Measurements from ENCODE around the gene AOX1. TPM values are rescaled to one million over a fixed set of nuclear protein-coding genes. Genes with fewer than 3 reads are reported as not detected.

Gene AOX1
- total and polyA plus RNA-seq, 9 of the 15 experiments (the other 6 are each of a cell fraction or from before 2014, with no cell fraction given), result 0.10 to 0.55 (median 0.20) TPM; not detected in 6

DNA sequence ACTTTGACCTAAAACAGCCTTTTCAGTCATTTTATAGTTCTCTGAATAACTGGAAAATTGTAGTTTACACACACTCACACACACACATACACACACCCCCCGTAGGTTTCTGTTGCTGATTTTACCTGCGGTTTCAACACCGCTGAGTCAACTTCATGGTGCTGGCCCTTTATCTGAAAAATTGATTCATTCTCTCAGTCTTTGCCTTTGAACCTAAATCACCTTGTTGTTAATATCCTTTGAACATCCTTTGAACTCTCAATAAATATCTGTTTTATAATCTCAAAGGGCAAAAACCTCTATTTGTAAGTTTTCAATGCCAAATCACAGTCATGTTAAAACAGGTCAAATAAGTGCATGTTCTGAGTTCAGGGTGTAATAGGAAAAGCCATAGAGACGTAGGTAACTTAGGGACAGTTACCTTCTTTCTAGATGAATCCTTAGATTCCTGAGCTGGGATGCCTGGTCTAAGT, 116.9 kb downstream of the AOX1 start (continued):
- TF ChIP-seq, protein P1, sequence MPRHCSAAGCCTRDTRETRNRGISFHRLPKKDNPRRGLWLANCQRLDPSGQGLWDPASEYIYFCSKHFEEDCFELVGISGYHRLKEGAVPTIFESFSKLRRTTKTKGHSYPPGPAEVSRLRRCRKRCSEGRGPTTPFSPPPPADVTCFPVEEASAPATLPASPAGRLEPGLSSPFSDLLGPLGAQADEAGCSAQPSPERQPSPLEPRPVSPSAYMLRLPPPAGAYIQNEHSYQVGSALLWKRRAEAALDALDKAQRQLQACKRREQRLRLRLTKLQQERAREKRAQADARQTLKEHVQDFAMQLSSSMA (CRISPR knock-in tag; IDR thresholded peaks at IDR 0.05), result no peak

DNA sequence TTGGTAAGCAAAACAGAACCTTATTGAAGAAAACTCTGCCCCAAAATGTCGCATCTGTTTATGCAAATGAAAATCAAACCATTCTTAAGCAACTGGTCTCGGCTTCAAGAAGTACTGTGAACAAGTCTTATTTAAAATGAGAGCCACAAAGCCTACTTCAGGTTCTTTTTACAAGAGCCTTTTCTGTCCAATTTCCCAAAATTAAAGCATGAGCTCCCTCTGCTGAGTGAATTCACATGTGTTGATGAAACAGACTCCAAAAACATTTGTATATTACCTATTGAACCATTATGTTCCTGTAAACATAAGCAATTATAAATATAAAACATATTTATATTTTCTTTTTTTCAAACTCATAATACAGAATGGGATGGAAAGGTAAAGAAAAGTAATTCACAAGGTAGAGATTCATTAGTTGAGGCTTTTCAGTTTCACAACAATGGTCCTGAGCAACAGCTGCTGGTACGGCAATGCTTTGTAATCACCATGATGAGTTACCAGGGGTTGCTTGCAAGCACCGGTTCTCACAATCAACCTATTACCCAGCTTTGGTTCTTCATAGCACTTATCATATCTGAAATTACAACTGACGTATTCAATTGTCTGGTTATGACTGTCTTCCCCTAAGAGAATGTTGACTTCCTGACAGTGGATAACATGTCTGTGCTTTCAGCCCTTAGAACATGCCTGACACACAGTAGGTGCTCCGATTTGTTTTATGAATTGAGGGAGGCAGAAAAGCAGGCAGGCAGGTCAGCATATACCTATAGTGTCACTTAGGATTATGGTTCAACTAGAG, 117.5 kb downstream of the AOX1 start:
- no peak overlapping the region for H3K4me2 ChIP-seq (ENCODE audit: insufficient read depth, low read length)
- no peak for FAIRE-seq
- TF ChIP-seq, protein P2, sequence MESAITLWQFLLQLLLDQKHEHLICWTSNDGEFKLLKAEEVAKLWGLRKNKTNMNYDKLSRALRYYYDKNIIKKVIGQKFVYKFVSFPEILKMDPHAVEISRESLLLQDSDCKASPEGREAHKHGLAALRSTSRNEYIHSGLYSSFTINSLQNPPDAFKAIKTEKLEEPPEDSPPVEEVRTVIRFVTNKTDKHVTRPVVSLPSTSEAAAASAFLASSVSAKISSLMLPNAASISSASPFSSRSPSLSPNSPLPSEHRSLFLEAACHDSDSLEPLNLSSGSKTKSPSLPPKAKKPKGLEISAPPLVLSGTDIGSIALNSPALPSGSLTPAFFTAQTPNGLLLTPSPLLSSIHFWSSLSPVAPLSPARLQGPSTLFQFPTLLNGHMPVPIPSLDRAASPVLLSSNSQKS (CRISPR knock-in tag; IDR thresholded peaks at IDR 0.05), result no peak
- TF ChIP-seq, protein P3, sequence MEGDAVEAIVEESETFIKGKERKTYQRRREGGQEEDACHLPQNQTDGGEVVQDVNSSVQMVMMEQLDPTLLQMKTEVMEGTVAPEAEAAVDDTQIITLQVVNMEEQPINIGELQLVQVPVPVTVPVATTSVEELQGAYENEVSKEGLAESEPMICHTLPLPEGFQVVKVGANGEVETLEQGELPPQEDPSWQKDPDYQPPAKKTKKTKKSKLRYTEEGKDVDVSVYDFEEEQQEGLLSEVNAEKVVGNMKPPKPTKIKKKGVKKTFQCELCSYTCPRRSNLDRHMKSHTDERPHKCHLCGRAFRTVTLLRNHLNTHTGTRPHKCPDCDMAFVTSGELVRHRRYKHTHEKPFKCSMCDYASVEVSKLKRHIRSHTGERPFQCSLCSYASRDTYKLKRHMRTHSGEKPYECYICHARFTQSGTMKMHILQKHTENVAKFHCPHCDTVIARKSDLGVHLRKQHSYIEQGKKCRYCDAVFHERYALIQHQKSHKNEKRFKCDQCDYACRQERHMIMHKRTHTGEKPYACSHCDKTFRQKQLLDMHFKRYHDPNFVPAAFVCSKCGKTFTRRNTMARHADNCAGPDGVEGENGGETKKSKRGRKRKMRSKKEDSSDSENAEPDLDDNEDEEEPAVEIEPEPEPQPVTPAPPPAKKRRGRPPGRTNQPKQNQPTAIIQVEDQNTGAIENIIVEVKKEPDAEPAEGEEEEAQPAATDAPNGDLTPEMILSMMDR (IDR thresholded peaks at IDR 0.05 in 2 of 3, conservative IDR thresholded peaks at IDR 0.05 in 1 of 3; ENCODE audit: insufficient read depth in 2 of 3, low read depth in 1 of 3, low read length in 3 of 3), result peak; percentile 32 to 68 (median 42); a peak in 4 of 6 replicates
- TF ChIP-seq, protein P4, sequence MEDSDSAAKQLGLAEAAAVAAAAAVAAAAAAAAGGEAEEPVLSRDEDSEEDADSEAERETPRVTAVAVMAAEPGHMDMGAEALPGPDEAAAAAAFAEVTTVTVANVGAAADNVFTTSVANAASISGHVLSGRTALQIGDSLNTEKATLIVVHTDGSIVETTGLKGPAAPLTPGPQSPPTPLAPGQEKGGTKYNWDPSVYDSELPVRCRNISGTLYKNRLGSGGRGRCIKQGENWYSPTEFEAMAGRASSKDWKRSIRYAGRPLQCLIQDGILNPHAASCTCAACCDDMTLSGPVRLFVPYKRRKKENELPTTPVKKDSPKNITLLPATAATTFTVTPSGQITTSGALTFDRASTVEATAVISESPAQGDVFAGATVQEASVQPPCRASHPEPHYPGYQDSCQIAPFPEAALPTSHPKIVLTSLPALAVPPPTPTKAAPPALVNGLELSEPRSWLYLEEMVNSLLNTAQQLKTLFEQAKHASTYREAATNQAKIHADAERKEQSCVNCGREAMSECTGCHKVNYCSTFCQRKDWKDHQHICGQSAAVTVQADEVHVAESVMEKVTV (CRISPR knock-in tag; IDR thresholded peaks at IDR 0.05), result peak; percentile 80
- TF ChIP-seq SMC3 (conservative IDR thresholded peaks at IDR 0.05; ENCODE audit: insufficient read depth, low read depth, low read length) (peak; percentile 42; the same call in 1 of the 2 replicates), XRCC3 (IDR thresholded peaks at IDR 0.05) (no peak), RAD21 (CRISPR knock-in tag; conservative IDR thresholded peaks at IDR 0.05 in 1 of 2, IDR thresholded peaks at IDR 0.05 in 1 of 2) (peak; percentile 85 to 93)

More for the DNA sequence above, 117.5 kb downstream of the AOX1 start:
- Histone ChIP-seq H2AFZ (ENCODE audit: low read depth, low read length) (no peak overlapping the region), H3K9me3 (replicated peaks; ENCODE audit: control insufficient read depth, insufficient read depth, low read depth, low read length) (no peaks in the 10 kb centered on the region), H3K9me1 (ENCODE audit: control insufficient read depth, insufficient read depth, low read length) (no peaks in the 10 kb centered on the region), H3K36me3 (ENCODE audit: control insufficient read depth, insufficient read depth, low read length) (no peaks in the 10 kb centered on the region), H3K9ac (ENCODE audit: insufficient read depth in 1 of 2, low read depth in 2 of 2, low read length in 2 of 2) (no peak overlapping the region), H4K20me1 (replicated peaks; ENCODE audit: control insufficient read depth, insufficient read depth, low read length) (no peaks in the 10 kb centered on the region), H3K4me3 (no peak overlapping the region), H3K79me2 (ENCODE audit: control insufficient read depth, insufficient read depth, low read length) (no peaks in the 10 kb centered on the region), H3K4me1 (replicated peaks in 1 of 2; ENCODE audit: control insufficient read depth in 2 of 2, insufficient read depth in 2 of 2, low read length in 2 of 2) (no peaks in the 10 kb centered on the region), H3K27ac (ENCODE audit: extremely low read depth, low read depth, low read length) (no peak overlapping the region), H3K27me3 (ENCODE audit: control insufficient read depth in 2 of 2, insufficient read depth in 2 of 2, low read length in 2 of 2) (peaks cover 3 to 4% of the 10 kb centered on the region in 2 experiments; a peak in 3 of 5 replicates)
- peak; percentile 63; the same call in 2 of the 3 replicates for ATAC-seq
- intact Hi-C loops (cut with micrococcal nuclease), result loop anchor here (1.0 to 10.0 kb wide), 5 partner anchors 85 to 999 kb away; no protein-coding TSS in a partner anchor
- WGBS (ENCODE audit: insufficient coverage, low coverage, missing lambda C conversion rate), result 10% methylated on average over 6 of the region's 6 CpGs
- DNase-seq (ENCODE audit: extremely low read depth in 1 of 4, low spot score in 3 of 4), result peak in 1 of 4 experiments; percentile 48
- BruUV-seq (replicated peaks), result no TSS peak
- ChIA-PET CTCF (ENCODE audit: low intra/inter-chr PET ratio) (interaction anchor here (0.7 to 1.9 kb wide), 9 partner anchors 85 to 1000 kb away, joined by 3 to 12 read pairs (median 3); no protein-coding TSS in a partner anchor), POLR2A (no interaction called here)
- in situ Hi-C loops (cut with MboI), result loop anchor here (10.0 to 25.0 kb wide), 2 partner anchors 219 to 484 kb away; partner anchors contain the start of gene CASP10

All from K562 (cell line).